Liver (tissue), 9 donors: Measurements from ENCODE around the gene LENEP. TPM values are rescaled to one million over a fixed set of nuclear protein-coding genes. Genes with fewer than 3 reads are reported as not detected.

Source experiments
- DNase-seq: peaks from one replicate; pipeline ENCODE4 v3.0.0-alpha.2; 2017; ENCODE audit warnings: low spot score
- H3K27ac ChIP-seq, 2 donors: one replicate each; pipeline ENCODE4 v1.7.0; 2013; ENCODE audit warnings: inconsistent platforms in 2 of 2, low read length in 2 of 2, control low read depth in 1 of 2, low read depth in 1 of 2, mild to moderate bottlenecking in 1 of 2
- H3K27me3 ChIP-seq, 4 donors: one replicate each; pipeline versions ENCODE4 v1.6.1 to v1.7.0; 2013; ENCODE audit warnings: low read length in 3 of 4, inconsistent platforms in 1 of 4, mild to moderate bottlenecking in 1 of 4, moderate library complexity in 1 of 4; ENCODE audit not compliant: control insufficient read depth in 4 of 4, insufficient read depth in 4 of 4
- H3K36me3 ChIP-seq, 4 donors: one replicate each; pipeline versions ENCODE4 v1.6.1 to v1.7.0; 2013; ENCODE audit warnings: low read length in 3 of 4, mild to moderate bottlenecking in 3 of 4, low read depth in 1 of 4, moderate library complexity in 1 of 4; ENCODE audit not compliant: control insufficient read depth in 4 of 4, insufficient read depth in 3 of 4
- H3K4me1 ChIP-seq, 4 donors: one replicate each; pipeline versions ENCODE4 v1.6.1 to v1.7.0; 2013; ENCODE audit warnings: low read length in 3 of 4, mild to moderate bottlenecking in 3 of 4, moderate library complexity in 1 of 4; ENCODE audit not compliant: control insufficient read depth in 4 of 4, insufficient read depth in 4 of 4
- H3K4me3 ChIP-seq, 3 donors: one replicate each; pipeline versions ENCODE4 v1.6.1 to v1.7.0; 2013; ENCODE audit warnings: low read length in 3 of 3, control low read depth in 1 of 3, low read depth in 1 of 3, mild to moderate bottlenecking in 1 of 3
- H3K9ac ChIP-seq, 2 donors: one replicate each; pipeline ENCODE4 v1.7.0; 2013; ENCODE audit warnings: low read length in 2 of 2, mild to moderate bottlenecking in 2 of 2, moderate library complexity in 2 of 2, control low read depth in 1 of 2, low read depth in 1 of 2
- H3K9me3 ChIP-seq, 4 donors: one replicate each; pipeline versions ENCODE4 v1.6.1 to v1.7.0; 2013; ENCODE audit warnings: low read length in 3 of 4; ENCODE audit not compliant: control insufficient read depth in 4 of 4
- ATF3 ChIP-seq: IDR thresholded peaks from 2 replicates; pipeline ENCODE4 v1.6.1; 2016; ENCODE audit warnings: antibody characterized with exemption
- EGR1 ChIP-seq, 2 donors: IDR thresholded peaks; 2 replicates each; pipeline ENCODE4 v1.6.1; 2016 to 2018; ENCODE audit warnings: antibody characterized with exemption in 2 of 2, low read depth in 2 of 2
- FOXA1 ChIP-seq: IDR thresholded peaks from 2 replicates; pipeline ENCODE4 v1.6.1; 2016; ENCODE audit warnings: antibody characterized with exemption
- FOXA2 ChIP-seq: IDR thresholded peaks from 2 replicates; pipeline ENCODE4 v1.6.1; 2016; ENCODE audit warnings: antibody characterized with exemption
- GABPA ChIP-seq, 2 donors: IDR thresholded peaks in 1 of 2; conservative IDR thresholded peaks in 1 of 2; 2 replicates each; pipeline ENCODE4 v1.6.1; 2016; ENCODE audit warnings: antibody characterized with exemption in 2 of 2, mild to moderate bottlenecking in 1 of 2, moderate library complexity in 1 of 2
- HNF4A ChIP-seq, 2 donors: conservative IDR thresholded peaks; 2 replicates each; pipeline ENCODE4 v1.6.1; 2016; ENCODE audit warnings: antibody characterized with exemption in 2 of 2, mild to moderate bottlenecking in 2 of 2
- HNF4G ChIP-seq: IDR thresholded peaks from 2 replicates; pipeline ENCODE4 v1.6.1; 2016; ENCODE audit warnings: antibody characterized with exemption
- JUND ChIP-seq, 2 donors: IDR thresholded peaks; 2 replicates each; pipeline ENCODE4 v1.6.1; 2016; ENCODE audit warnings: antibody characterized with exemption in 2 of 2
- MAX ChIP-seq: IDR thresholded peaks from 2 replicates; pipeline ENCODE4 v1.6.1; 2016; ENCODE audit warnings: antibody characterized with exemption
- RAD21 ChIP-seq, 2 donors: IDR thresholded peaks; 2 replicates each; pipeline ENCODE4 v1.6.1; 2016; ENCODE audit warnings: antibody characterized with exemption in 2 of 2, mild to moderate bottlenecking in 2 of 2
- REST ChIP-seq: IDR thresholded peaks from 2 replicates; pipeline ENCODE4 v1.6.1; 2016; ENCODE audit warnings: antibody characterized with exemption, mild to moderate bottlenecking
- RXRA ChIP-seq, 2 donors: IDR thresholded peaks; 2 replicates each; pipeline ENCODE4 v1.6.1; 2017 to 2018; ENCODE audit warnings: antibody characterized with exemption in 2 of 2, mild to moderate bottlenecking in 1 of 2
- SP1 ChIP-seq: IDR thresholded peaks from 2 replicates; pipeline ENCODE4 v1.6.1; 2018; ENCODE audit warnings: antibody characterized with exemption, mild to moderate bottlenecking
- TAF1 ChIP-seq: conservative IDR thresholded peaks from 2 replicates; pipeline ENCODE4 v1.6.1; 2016; ENCODE audit warnings: antibody characterized with exemption, mild to moderate bottlenecking
- ZBTB33 ChIP-seq: IDR thresholded peaks from 2 replicates; pipeline ENCODE4 v1.6.1; 2016; ENCODE audit warnings: antibody characterized with exemption
- WGBS: extraction: QIAGEN DNeasy Blood & Tissue Kit; methylation state at CpG from one replicate; pipeline ENCODE4 v1.1.7; 2013; 5-methylcytosine and 5-hydroxymethylcytosine counted together
- polyA plus RNA-seq, 2 donors: library from polyadenylated mRNA; stranded (reverse) in 1 of 2; unstranded in 1 of 2; fragments of 200-250 nt in 1 of 2; fragments of >200 nt in 1 of 2; fragmentation: Nextera tagmentation in 1 of 2; extraction: Ambion mirVana in 1 of 2; gene quantifications; one replicate each; pipeline versions ENCODE4 v1.2.1 to v1.2.3, GENCODE V29; 2013 to 2015
- total RNA-seq, 2 donors: library from RNA; depleted of rRNA; stranded (reverse); fragments of >200 nt; gene quantifications; one replicate each; pipeline ENCODE4 v1.2.3, GENCODE V29; 2014
- donor health status: healthy.
- donor health status: healthy.
- donor health status: healthy.
- donor health status: healthy.
- donor health status: healthy.

LENEP gene
- total and polyA plus RNA-seq, 4 donors, result 0.42 TPM; not detected in 3

DNA sequence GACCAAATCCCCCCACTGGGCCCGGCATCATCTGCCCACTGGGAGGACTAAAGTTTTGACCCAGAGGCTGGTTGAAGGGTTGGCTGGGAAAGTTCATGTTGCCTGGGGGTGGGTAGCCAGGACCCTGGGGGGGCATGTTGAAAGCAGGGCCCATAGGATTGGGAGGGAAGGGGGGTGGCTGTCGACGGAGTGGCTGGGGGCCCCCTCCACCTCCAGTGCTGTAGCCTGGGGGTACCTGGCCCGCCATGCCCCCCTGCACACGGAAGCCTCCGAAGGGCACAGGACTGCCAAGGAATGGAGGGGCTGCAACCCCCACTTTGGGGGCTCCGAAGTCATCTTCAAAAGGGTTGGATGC, 34.0 kb upstream of the LENEP start (continued):
- TF ChIP-seq TAF1 (no peak), EGR1 (IDR thresholded peaks at IDR 0.05; ENCODE audit: low read depth in 2 of 2) (no peak), GABPA (IDR thresholded peaks at IDR 0.05 in 1 of 2, conservative IDR thresholded peaks at IDR 0.05 in 1 of 2) (no peak), HNF4G (no peak), ATF3 (no peak), SP1 (no peak), HNF4A (conservative IDR thresholded peaks at IDR 0.05) (no peak), RXRA (IDR thresholded peaks at IDR 0.05) (no peak), MAX (no peak), FOXA2 (no peak), JUND (IDR thresholded peaks at IDR 0.05) (no peak), RAD21 (IDR thresholded peaks at IDR 0.05) (no peak), FOXA1 (no peak)

GRCh38 chr1:154960446-154961136, 32.8 kb upstream of the LENEP start:
- peaks cover 3 to 53% (median 33%) of the 10 kb centered on the region in 4 donors for H3K4me1 ChIP-seq
- H3K27ac ChIP-seq, result peak overlapping the region; percentile 83 to 97
- TF ChIP-seq ZBTB33 (no peak), EGR1 (IDR thresholded peaks at IDR 0.05; ENCODE audit: low read depth in 2 of 2) (no peak), SP1 (no peak), REST (no peak)

More at GRCh38 chr1:154960446-154961136, 32.8 kb upstream of the LENEP start:
- H3K9ac ChIP-seq, result peak overlapping the region; percentile 88
- no peaks in the 10 kb centered on the region for H3K9me3 ChIP-seq
- H3K4me3 ChIP-seq, result peak overlapping the region; percentile 62 to 86 (median 82)
- DNase-seq, result no peak
- WGBS, result 43% methylated on average over 10 of the region's 10 CpGs
- no peaks in the 10 kb centered on the region for H3K27me3 ChIP-seq
- H3K36me3 ChIP-seq, result peaks cover 6 to 30% (median 13%) of the 10 kb centered on the region in 4 donors
